GM12801 (cell line): ENCODE results near the gene MYB.

Experiments
- CTCF ChIP-seq: IDR thresholded peaks from one replicate; pipeline ENCODE4 v1.5.1; 2011; ENCODE audit warnings: control low read depth; ENCODE audit not compliant: insufficient read length; ENCODE audit errors: extremely low read depth

The MYB gene

GRCh38 chr6:135145063-135145800, 35.9 kb upstream of the MYB start:
- TF ChIP-seq CTCF, result no peak

- TF ChIP-seq CTCF, result no peak
These were observed 34.8 kb upstream of the MYB start for GRCh38 chr6:135146162-135146934.

- no peak for TF ChIP-seq CTCF
These were observed 33.2 kb upstream of the MYB start for GRCh38 chr6:135147637-135148592.

GRCh38 chr6:135148889-135149288, 32.2 kb upstream of the MYB start:
- TF ChIP-seq CTCF, result no peak

GRCh38 chr6:135149376-135149775, 31.7 kb upstream of the MYB start:
- TF ChIP-seq CTCF, result no peak

- TF ChIP-seq CTCF, result no peak
These were observed 22.7 kb upstream of the MYB start for GRCh38 chr6:135158397-135158796.

GRCh38 chr6:135159531-135159930, 21.6 kb upstream of the MYB start:
- no peak for TF ChIP-seq CTCF
